Heart left ventricle (tissue), 16 donors: Measurements from ENCODE around the gene IFNLR1. TPM values are rescaled to one million over a fixed set of nuclear protein-coding genes. Genes with fewer than 3 reads are reported as not detected.
A peak's percentile ranks its signal among the peaks of the same experiment; 100 is the strongest.

Experiments used
- ATAC-seq, 4 donors: fragments of 200-7000 bp; cut with Tn5 transposase; one replicate each; pipeline ENCODE4 v1.9.1; 2020 to 2022; ENCODE audit warnings: moderate library complexity in 4 of 4, mild to moderate bottlenecking in 3 of 4, moderate number of reproducible peaks in 1 of 4
- DNase-seq, 5 donors: peaks; one replicate each; pipeline ENCODE4 v3.0.0-alpha.2; 2020
- H3K27ac ChIP-seq, 12 donors: fragments of 200-600 bp; sonication (generic) in 4 of 12; one replicate each; pipeline versions ENCODE4 v1.5.0 to v1.8.0; 2016 to 2022; ENCODE audit warnings: mild to moderate bottlenecking in 2 of 12
- H3K27me3 ChIP-seq, 9 donors: fragments of 200-600 bp; sonication (generic) in 2 of 9; one replicate each; pipeline versions ENCODE4 v1.5.1 to v1.8.0; 2016 to 2022; ENCODE audit warnings: mild to moderate bottlenecking in 3 of 9
- H3K36me3 ChIP-seq, 9 donors: fragments of 200-600 bp; sonication (generic) in 2 of 9; one replicate each; pipeline versions ENCODE4 v1.5.0 to v1.8.0; 2018 to 2022; ENCODE audit warnings: mild to moderate bottlenecking in 2 of 9
- H3K4me1 ChIP-seq, 12 donors: fragments of 200-600 bp; sonication (generic) in 4 of 12; one replicate each; pipeline versions ENCODE4 v1.5.0 to v1.8.0; 2016 to 2022; ENCODE audit warnings: mild to moderate bottlenecking in 3 of 12
- H3K4me3 ChIP-seq, 12 donors: fragments of 200-600 bp; sonication (generic) in 4 of 12; one replicate each; pipeline versions ENCODE4 v1.5.0 to v1.8.0; 2017 to 2022; ENCODE audit warnings: mild to moderate bottlenecking in 9 of 12, moderate library complexity in 4 of 12
- H3K9me3 ChIP-seq, 12 donors: fragments of 200-600 bp; sonication (generic) in 4 of 12; one replicate each; pipeline versions ENCODE4 v1.5.0 to v1.8.0; 2016 to 2022; ENCODE audit warnings: mild to moderate bottlenecking in 1 of 12
- CTCF ChIP-seq, 12 donors: fragments of 200-600 bp; sonication (generic) in 4 of 12; IDR thresholded peaks; one replicate each; pipeline versions ENCODE4 v1.5.0 to v1.8.0; 2018 to 2022; ENCODE audit warnings: antibody characterized with exemption in 12 of 12, mild to moderate bottlenecking in 5 of 12
- POLR2A ChIP-seq, 2 donors: fragments of 450-650 bp; IDR thresholded peaks; one replicate each; pipeline ENCODE4 v1.6.1; 2017; ENCODE audit warnings: antibody characterized with exemption in 2 of 2, mild to moderate bottlenecking in 2 of 2, moderate library complexity in 2 of 2
- WGBS, 4 donors: extraction: QIAGEN DNeasy Blood & Tissue Kit in 2 of 4; methylation state at CpG; one replicate each; pipeline versions ENCODE4 v1.1.5 to v1.1.7; 2013 to 2018; 5-methylcytosine and 5-hydroxymethylcytosine counted together
- intact Hi-C, 10 donors: fragments of 100-400 bp; cut with DNase I; formaldehyde crosslinking; loops; one replicate each; pipeline versions ENCODE4 v1.11.1 to v1.14.2; 2022
- polyA plus RNA-seq, 2 donors: library from polyadenylated mRNA; stranded (reverse); fragments of 200-250 nt; gene quantifications; one replicate each; pipeline ENCODE4 v1.2.3, GENCODE V29; 2013
- total RNA-seq, 9 donors: library from RNA; depleted of rRNA in 2 of 9; stranded (reverse); fragments of >200 nt in 2 of 9; fragmentation: NEBNext Ultra II Directional in 3 of 9; extraction: Animal tissue kit (Norgen Biotek cat#: 25700) in 3 of 9; gene quantifications; one replicate each; pipeline versions ENCODE4 v1.1.0 to v1.2.4, GENCODE V29; 2016 to 2023
- donor health status: ischemic (EF 13 %, LVEDD 7.1; RV severe dilation, severe dysfunction).
- donor health status: healthy with polysubstance abuse.
- donor health status: DM: no; HTN: yes; CAD: no.
- donor health status: DM: no; HTN: no; CAD: no.
- donor health status: ischemic (EF 25% LVEDD 6.9; RV normal size, moderate dysfunction).
- donor health status: ischemic (EF 25% LVEDD 5.7; RV mildly dilated, moderate dysfunction).
- donor health status: healthy.
- donor health status: DM: yes; HTN: yes; CAD: no.
- donor health status: ischemic (EF 35%, LVEDD 5.7; RV mildly dilated, moderate dysfunction).
- donor health status: nonischemic (EF 11% LVEDD 7.7; RV severe dilation, severe dysfunction).
- donor health status: DM: yes; HTN: yes; CAD: no.
- donor health status: PGD.
- donor health status: ischemic (EF 29% LVEDD 5.4; RV normal size, mild dysfunction).
- donor health status: nonischemic (EF 23%, LVEDD 6.1; RV moderate dilation, normal function).

The IFNLR1 gene
- total and polyA plus RNA-seq, 11 donors = 0.99 to 3.4 (median 2.7) TPM

GRCh38 chr1:24202556-24202955 lies 15.5 kb upstream of the IFNLR1 start:
- H3K4me1 ChIP-seq = peaks cover 0 to 16% (median 0%) of the 10 kb centered on the region in 12 donors
- H3K9me3 ChIP-seq = no peaks in the 10 kb centered on the region
- peak overlapping the region in 1 of 12 donors; percentile 9 for H3K27ac ChIP-seq
- H3K4me3 ChIP-seq = no peak overlapping the region
- no peaks in the 10 kb centered on the region for H3K27me3 ChIP-seq
- no peak for ATAC-seq
- intact Hi-C loops = loop anchor here in 8 of 10 donors (1.0 to 5.0 kb wide), 8 partner anchors 188 to 435 kb away; no protein-coding TSS in a partner anchor
- no peaks in the 10 kb centered on the region for H3K36me3 ChIP-seq
- no peak for DNase-seq
- no peak for TF ChIP-seq POLR2A (IDR thresholded peaks at IDR 0.05)
- TF ChIP-seq CTCF (IDR thresholded peaks at IDR 0.05) = no peak
- WGBS, 4 donors = 86 to 96% (median 95%) methylated on average over 9 of the region's 9 CpGs

- TF ChIP-seq CTCF (IDR thresholded peaks at IDR 0.05) = peak; percentile 67 to 84 (median 78)
- no peak for TF ChIP-seq POLR2A (IDR thresholded peaks at IDR 0.05)
- no peaks in the 10 kb centered on the region for H3K27me3 ChIP-seq
- H3K36me3 ChIP-seq = no peaks in the 10 kb centered on the region
- peaks cover 0 to 19% (median 0%) of the 10 kb centered on the region in 12 donors for H3K4me1 ChIP-seq
- H3K9me3 ChIP-seq = no peaks in the 10 kb centered on the region
- H3K4me3 ChIP-seq = no peak overlapping the region
- H3K27ac ChIP-seq = peak overlapping the region in 2 of 12 donors; percentile 1 to 9
- ATAC-seq (peak; percentile 65 to 83 (median 80)), DNase-seq (peak; percentile 60 to 73 (median 71))
- WGBS, 4 donors = 44 to 66% (median 59%) methylated on average over 5 of the region's 5 CpGs
- intact Hi-C loops = loop anchor here in 9 of 10 donors (1.0 to 5.0 kb wide), 8 partner anchors 188 to 435 kb away; no protein-coding TSS in a partner anchor
Observed at GRCh38 chr1:24201941-24202440, 14.9 kb upstream of the IFNLR1 start.

GRCh38 chr1:24199291-24199900 lies 12.3 kb upstream of the IFNLR1 start:
- Histone ChIP-seq H3K27ac (no peak overlapping the region), H3K4me1 (peaks cover 0 to 19% (median 0%) of the 10 kb centered on the region in 12 donors), H3K9me3 (no peaks in the 10 kb centered on the region), H3K27me3 (no peaks in the 10 kb centered on the region), H3K4me3 (peak overlapping the region in 2 of 12 donors; percentile 13 to 19), H3K36me3 (no peaks in the 10 kb centered on the region)
- WGBS, 4 donors = 28 to 32% (median 31%) methylated on average over 15 of the region's 15 CpGs
- TF ChIP-seq POLR2A (IDR thresholded peaks at IDR 0.05) = no peak
- peak; percentile 75 to 93 (median 89) for TF ChIP-seq CTCF (IDR thresholded peaks at IDR 0.05)
- DNase-seq (peak; percentile 48 to 71 (median 56)), ATAC-seq (peak; percentile 24 to 69 (median 66))
- intact Hi-C loops = loop anchor here in 7 of 10 donors (1.0 to 10.0 kb wide), 6 partner anchors 192 to 438 kb away; no protein-coding TSS in a partner anchor

GRCh38 chr1:24198766-24199165 lies 11.7 kb upstream of the IFNLR1 start:
- DNase-seq (no peak), ATAC-seq (no peak)
- Histone ChIP-seq H3K4me3 (no peak overlapping the region), H3K36me3 (no peaks in the 10 kb centered on the region), H3K4me1 (peaks cover 0 to 19% (median 0%) of the 10 kb centered on the region in 12 donors), H3K27me3 (no peaks in the 10 kb centered on the region), H3K9me3 (no peaks in the 10 kb centered on the region), H3K27ac (no peak overlapping the region)
- 53 to 60% (median 57%) methylated on average over 8 of the region's 8 CpGs for WGBS, 4 donors
- intact Hi-C loops = loop anchor here in 7 of 10 donors (1.0 to 10.0 kb wide), 6 partner anchors 193 to 439 kb away; no protein-coding TSS in a partner anchor
- TF ChIP-seq POLR2A (IDR thresholded peaks at IDR 0.05) (no peak), CTCF (IDR thresholded peaks at IDR 0.05) (no peak)
